Motor neuron (in vitro differentiated cells): Measurements from ENCODE around the gene NTNG1. TPM values are rescaled to one million over a fixed set of nuclear protein-coding genes. Genes with fewer than 3 reads are reported as not detected.

Experiments
- ATAC-seq, 8 experiments: fragments of 200-7000 bp; cut with Tn5 transposase; replicated peaks in 6 of 8; 2 replicates each; pipeline ENCODE4 v1.8.0; 2021; ENCODE audit warnings: mild to moderate bottlenecking in 8 of 8, moderate library complexity in 8 of 8
- H3K27ac ChIP-seq, 2 donors: fragments of 250-450 bp; sonication (Bioruptor Pico); 2 replicates each; pipeline ENCODE4 v1.9.0; 2021; ENCODE audit warnings: antibody characterized with exemption in 2 of 2, mild to moderate bottlenecking in 2 of 2, moderate library complexity in 1 of 2
- H3K4me1 ChIP-seq, 2 donors: fragments of 250-450 bp; sonication (Bioruptor Pico); replicated peaks in 1 of 2; 2 replicates each; pipeline ENCODE4 v1.6.1; 2021; ENCODE audit warnings: antibody characterized with exemption in 2 of 2, mild to moderate bottlenecking in 2 of 2, moderate library complexity in 1 of 2
- H3K4me3 ChIP-seq, 5 donors: fragments of 250-450 bp; sonication (Bioruptor Pico); 2 replicates each; pipeline ENCODE4 v1.9.0; 2021; ENCODE audit warnings: antibody characterized with exemption in 5 of 5, mild to moderate bottlenecking in 5 of 5, moderate library complexity in 4 of 5
- WGBS, 10 experiments: fragments of 450-650 bp; shearing (Covaris generic); methylation state at CpG; one replicate each; pipeline ENCODE4 v1.0.0; 2022; 5-methylcytosine and 5-hydroxymethylcytosine counted together
- in situ Hi-C, 9 experiments: fragments of 400-800 bp; cut with MboI; loops; one replicate each; pipeline ENCODE4 v1.15.0; 2021; ENCODE audit warnings: low sequenced_read_pairs in 9 of 9, low pct_unique_long_range_greater_than_20kb in 2 of 9; ENCODE audit not compliant: unreplicated experiment in 9 of 9
- total RNA-seq, 8 experiments: library from RNA; unstranded; fragments of 300-600 nt; gene quantifications; 2 replicates each; pipeline versions ENCODE4 v1.2.3 to v1.2.4, GENCODE V29; 2022

NTNG1 gene
- total RNA-seq, 8 experiments from 2014 or later: 3.7 to 54.8 (median 18.5) TPM

GRCh38 chr1:107326824-107327445, 186.1 kb downstream of the NTNG1 start:
- Histone ChIP-seq H3K4me1 (peaks cover 2 to 16% of the 10 kb centered on the region in 2 donors), H3K27ac (no peak overlapping the region), H3K4me3 (no peak overlapping the region)
- in situ Hi-C loops: no loop called here
- 0 to 100% (median 78%) methylated on average over 1 to 2 of the region's 2 CpGs; no CpG with 5 or more reads in 3 of the 10 experiments for WGBS, 10 experiments
- peak in 4 of 8 experiments; percentile 32 to 94 (median 80) for ATAC-seq

- ATAC-seq: peak in 1 of 8 experiments; percentile 23
- Histone ChIP-seq H3K4me1 (peaks cover 2 to 16% of the 10 kb centered on the region in 2 donors), H3K4me3 (no peak overlapping the region), H3K27ac (no peak overlapping the region)
- in situ Hi-C loops: no loop called here
- WGBS, 10 experiments: 43 to 100% (median 88%) methylated on average over 1 of the region's 1 CpG; no CpG with 5 or more reads in 3 of the 10 experiments
Observed at GRCh38 chr1:107327446-107327845, 186.6 kb downstream of the NTNG1 start.

- Histone ChIP-seq H3K4me1 (peaks cover 2 to 14% of the 10 kb centered on the region in 2 donors), H3K4me3 (no peak overlapping the region), H3K27ac (no peak overlapping the region)
- in situ Hi-C loops: no loop called here
- 58 to 100% (median 85%) methylated on average over 1 to 5 of the region's 5 CpGs for WGBS, 10 experiments
- peak in 5 of 8 experiments; percentile 59 to 96 (median 91) for ATAC-seq
Observed at GRCh38 chr1:107328087-107328486, 187.2 kb downstream of the NTNG1 start.

- H3K4me1 ChIP-seq: peaks cover 25 to 35% of the 10 kb centered on the region in 2 donors
- H3K27ac ChIP-seq: no peak overlapping the region
- H3K4me3 ChIP-seq: no peak overlapping the region
- 59 to 100% (median 91%) methylated on average over 2 to 3 of the region's 3 CpGs; no CpG with 5 or more reads in 2 of the 10 experiments for WGBS, 10 experiments
- ATAC-seq: no peak
- in situ Hi-C loops: no loop called here
Observed at GRCh38 chr1:107339775-107340174, 198.9 kb downstream of the NTNG1 start.

- in situ Hi-C loops: no loop called here
- ATAC-seq: peak; percentile 61 to 92 (median 74)
- Histone ChIP-seq H3K27ac (no peak overlapping the region), H3K4me1 (peaks cover 25 to 35% of the 10 kb centered on the region in 2 donors), H3K4me3 (no peak overlapping the region)
Observed at GRCh38 chr1:107342316-107342715, 201.5 kb downstream of the NTNG1 start.

- Histone ChIP-seq H3K4me1 (peaks cover 25 to 35% of the 10 kb centered on the region in 2 donors), H3K27ac (peak overlapping the region in 1 of 2 donors; percentile 38), H3K4me3 (no peak overlapping the region)
- in situ Hi-C loops: no loop called here
- ATAC-seq: peak in 5 of 8 experiments; percentile 32 to 80 (median 56)
- WGBS, 10 experiments: 71 to 100% (median 91%) methylated on average over 1 to 2 of the region's 2 CpGs; no CpG with 5 or more reads in 2 of the 10 experiments
Observed at GRCh38 chr1:107342768-107343167, 201.9 kb downstream of the NTNG1 start.

GRCh38 chr1:107343601-107344000, 202.8 kb downstream of the NTNG1 start:
- in situ Hi-C loops: no loop called here
- 63 to 100% (median 80%) methylated on average over 1 to 5 of the region's 5 CpGs; no CpG with 5 or more reads in 1 of the 10 experiments for WGBS, 10 experiments
- Histone ChIP-seq H3K27ac (peak overlapping the region in 1 of 2 donors; percentile 38), H3K4me3 (no peak overlapping the region), H3K4me1 (peaks cover 25 to 35% of the 10 kb centered on the region in 2 donors)
- ATAC-seq: no peak

- peak in 3 of 8 experiments; percentile 27 to 39 (median 36) for ATAC-seq
Observed at GRCh38 chr1:107344268-107344760, 203.5 kb downstream of the NTNG1 start.

GRCh38 chr1:107344836-107345235, 204.0 kb downstream of the NTNG1 start:
- WGBS, 10 experiments: 74 to 95% (median 90%) methylated on average over 2 to 3 of the region's 3 CpGs; no CpG with 5 or more reads in 1 of the 10 experiments
- no peak overlapping the region for H3K4me3 ChIP-seq
- H3K4me1 ChIP-seq: peaks cover 25 to 35% of the 10 kb centered on the region in 2 donors
- in situ Hi-C loops: no loop called here
- no peak overlapping the region for H3K27ac ChIP-seq
- no peak for ATAC-seq

More at GRCh38 chr1:107344268-107344760, 203.5 kb downstream of the NTNG1 start:
- in situ Hi-C loops: no loop called here
- Histone ChIP-seq H3K4me3 (no peak overlapping the region), H3K27ac (no peak overlapping the region), H3K4me1 (peaks cover 25 to 35% of the 10 kb centered on the region in 2 donors)
- 0 to 100% (median 18%) methylated on average over 1 of the region's 1 CpG; no CpG with 5 or more reads in 2 of the 10 experiments for whole genome bisulfite sequencing, 10 experiments

GRCh38 chr1:107352850-107353249, 212.0 kb downstream of the NTNG1 start:
- in situ Hi-C loops: no loop called here
- Histone ChIP-seq H3K4me3 (no peak overlapping the region), H3K27ac (no peak overlapping the region), H3K4me1 (no peaks in the 10 kb centered on the region)
- no peak for ATAC-seq

GRCh38 chr1:107357376-107357775, 216.5 kb downstream of the NTNG1 start:
- 13 to 100% (median 64%) methylated on average over 1 of the region's 1 CpG for WGBS, 10 experiments
- in situ Hi-C loops: no loop called here
- H3K4me1 ChIP-seq: peaks cover 12 to 18% of the 10 kb centered on the region in 2 donors
- no peak overlapping the region for H3K4me3 ChIP-seq
- H3K27ac ChIP-seq: no peak overlapping the region
- no peak for ATAC-seq

GRCh38 chr1:107358619-107359327, 217.9 kb downstream of the NTNG1 start:
- H3K27ac ChIP-seq: no peak overlapping the region
- WGBS, 10 experiments: 16 to 100% (median 60%) methylated on average over 1 to 5 of the region's 5 CpGs
- H3K4me3 ChIP-seq: no peak overlapping the region
- peak in 4 of 8 experiments; percentile 37 to 79 (median 66) for ATAC-seq
- in situ Hi-C loops: no loop called here
- H3K4me1 ChIP-seq: peaks cover 12 to 18% of the 10 kb centered on the region in 2 donors

GRCh38 chr1:107359472-107360241, 218.8 kb downstream of the NTNG1 start:
- Histone ChIP-seq H3K4me1 (peaks cover 12 to 18% of the 10 kb centered on the region in 2 donors), H3K4me3 (no peak overlapping the region), H3K27ac (no peak overlapping the region)
- ATAC-seq: peak in 1 of 8 experiments; percentile 7
- WGBS, 10 experiments: 53 to 85% (median 71%) methylated on average over 3 to 5 of the region's 5 CpGs
- in situ Hi-C loops: no loop called here
